B cell (primary cell): ENCODE data around the gene NTN1.

Source experiments
- EZH2 ChIP-seq: IDR thresholded peaks from 2 replicates; pipeline ENCODE4 v1.6.1; 2012; ENCODE audit warnings: borderline replicate concordance, low read depth, mild to moderate bottlenecking, moderate library complexity, low read length; ENCODE audit not compliant: insufficient read depth, poor library complexity, severe bottlenecking
- TF ChIP-seq, protein P1 (sequence below): fragments of 200-600 bp; IDR thresholded peaks from one replicate; pipeline ENCODE4 v1.8.0; 2022; ENCODE audit warnings: antibody characterized with exemption, mild to moderate bottlenecking

DNA sequence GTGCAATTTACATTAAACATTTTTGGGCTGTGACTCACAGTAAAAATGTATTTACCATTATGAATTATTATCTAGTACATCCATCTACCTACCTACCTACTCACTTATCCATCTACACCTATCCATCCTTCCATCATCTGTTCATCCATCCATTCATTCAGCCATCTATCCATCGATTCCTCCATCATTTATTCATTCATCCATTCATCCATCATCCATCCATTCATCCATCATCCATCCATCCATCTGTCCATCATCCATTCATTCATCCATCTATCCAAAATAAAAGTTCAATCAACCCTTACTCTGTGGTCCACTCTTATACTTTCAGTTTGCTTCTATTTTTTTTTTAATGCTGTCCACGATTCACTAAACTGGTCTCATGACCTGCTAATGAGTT, 118.4 kb downstream of the NTN1 start:
- TF ChIP-seq, protein P1, sequence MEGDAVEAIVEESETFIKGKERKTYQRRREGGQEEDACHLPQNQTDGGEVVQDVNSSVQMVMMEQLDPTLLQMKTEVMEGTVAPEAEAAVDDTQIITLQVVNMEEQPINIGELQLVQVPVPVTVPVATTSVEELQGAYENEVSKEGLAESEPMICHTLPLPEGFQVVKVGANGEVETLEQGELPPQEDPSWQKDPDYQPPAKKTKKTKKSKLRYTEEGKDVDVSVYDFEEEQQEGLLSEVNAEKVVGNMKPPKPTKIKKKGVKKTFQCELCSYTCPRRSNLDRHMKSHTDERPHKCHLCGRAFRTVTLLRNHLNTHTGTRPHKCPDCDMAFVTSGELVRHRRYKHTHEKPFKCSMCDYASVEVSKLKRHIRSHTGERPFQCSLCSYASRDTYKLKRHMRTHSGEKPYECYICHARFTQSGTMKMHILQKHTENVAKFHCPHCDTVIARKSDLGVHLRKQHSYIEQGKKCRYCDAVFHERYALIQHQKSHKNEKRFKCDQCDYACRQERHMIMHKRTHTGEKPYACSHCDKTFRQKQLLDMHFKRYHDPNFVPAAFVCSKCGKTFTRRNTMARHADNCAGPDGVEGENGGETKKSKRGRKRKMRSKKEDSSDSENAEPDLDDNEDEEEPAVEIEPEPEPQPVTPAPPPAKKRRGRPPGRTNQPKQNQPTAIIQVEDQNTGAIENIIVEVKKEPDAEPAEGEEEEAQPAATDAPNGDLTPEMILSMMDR, result no peak
- no peak for TF ChIP-seq EZH2
